NOMO-1 treated with DMSO at 0.1 percent for 48 hours (cell line): ENCODE data around the gene TMEM132D.
"Not testable (repeated sequence)": the region's sequence is repeated elsewhere in the genome, so short reads cannot be mapped to it uniquely, and the experiment has no call there.

Source experiments
- DNase-seq: peaks from one replicate; lab custom pipeline; 2025; ENCODE audit not compliant: unreplicated experiment; lab: John Stamatoyannopoulos, UW

TMEM132D gene

GRCh38 chr12:129903956-129904829, at the start of gene TMEM132D:
TSS of gene TMEM132D (minus strand) at chr12:129904025.
- DNase-seq = no peak

GRCh38 chr12:129949651-129950050, 45.8 kb upstream of the TMEM132D start:
- DNase-seq = no peak

DNA sequence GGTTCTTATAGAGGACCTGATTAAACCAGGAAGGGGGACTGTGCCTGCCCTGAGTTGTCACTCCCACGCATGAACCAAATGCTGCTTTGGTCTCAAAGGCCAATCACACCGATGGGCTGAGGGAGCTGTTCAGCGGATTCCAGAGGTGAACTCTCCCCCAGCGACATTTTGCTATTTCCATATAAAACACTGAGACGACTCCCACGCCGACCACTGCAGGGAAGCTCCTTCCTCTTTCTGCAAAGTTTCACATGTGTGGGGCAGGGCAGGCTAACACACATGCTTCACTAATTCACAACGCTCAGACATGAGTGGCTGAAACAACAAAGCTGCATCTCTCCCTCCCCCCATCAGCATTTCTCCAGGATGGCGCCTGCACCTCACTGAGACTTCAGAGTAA, 37.8 kb upstream of the TMEM132D start:
- DNase-seq = no peak

DNA sequence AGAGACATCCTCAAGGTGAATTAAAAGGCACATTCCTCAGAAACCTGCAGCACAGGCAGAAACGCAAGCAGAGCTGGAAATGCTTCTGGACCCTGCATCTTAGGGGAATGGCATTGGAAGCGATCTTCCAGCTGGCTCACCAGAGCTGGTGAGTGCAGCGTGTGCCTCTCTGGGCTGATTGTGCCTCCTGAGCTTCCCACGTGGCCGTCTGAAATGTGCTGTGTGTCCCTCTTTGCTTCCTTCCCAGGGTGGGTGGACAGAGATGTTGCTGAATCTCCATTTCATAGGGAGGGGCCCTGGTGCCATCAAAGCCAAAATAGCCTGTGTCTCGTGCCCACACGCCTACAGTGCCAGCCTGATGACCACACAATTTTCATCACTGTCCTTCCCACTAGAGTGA, 34.3 kb upstream of the TMEM132D start:
- DNase-seq = no peak

GRCh38 chr12:129937426-129937825, 33.6 kb upstream of the TMEM132D start:
- DNase-seq = no peak

DNA sequence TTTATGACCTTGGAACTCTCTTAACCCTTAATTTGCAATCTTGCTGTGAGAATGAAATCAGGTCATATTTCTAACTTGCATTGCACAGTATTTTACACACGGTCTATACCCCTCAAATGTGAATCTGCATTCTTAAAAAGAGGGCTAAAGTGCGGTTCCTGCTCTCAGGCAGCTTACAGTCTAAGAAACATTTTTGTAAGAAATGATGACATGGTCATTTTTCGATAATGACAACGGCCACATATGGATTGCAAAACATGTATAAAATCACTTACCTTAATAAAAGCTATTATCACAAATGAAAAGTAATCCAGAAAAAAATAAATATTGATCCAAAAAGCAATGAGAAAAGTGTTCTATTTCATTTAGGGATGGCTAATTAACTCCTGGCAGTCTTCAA, 24.8 kb upstream of the TMEM132D start:
- no peak for DNase-seq

DNA sequence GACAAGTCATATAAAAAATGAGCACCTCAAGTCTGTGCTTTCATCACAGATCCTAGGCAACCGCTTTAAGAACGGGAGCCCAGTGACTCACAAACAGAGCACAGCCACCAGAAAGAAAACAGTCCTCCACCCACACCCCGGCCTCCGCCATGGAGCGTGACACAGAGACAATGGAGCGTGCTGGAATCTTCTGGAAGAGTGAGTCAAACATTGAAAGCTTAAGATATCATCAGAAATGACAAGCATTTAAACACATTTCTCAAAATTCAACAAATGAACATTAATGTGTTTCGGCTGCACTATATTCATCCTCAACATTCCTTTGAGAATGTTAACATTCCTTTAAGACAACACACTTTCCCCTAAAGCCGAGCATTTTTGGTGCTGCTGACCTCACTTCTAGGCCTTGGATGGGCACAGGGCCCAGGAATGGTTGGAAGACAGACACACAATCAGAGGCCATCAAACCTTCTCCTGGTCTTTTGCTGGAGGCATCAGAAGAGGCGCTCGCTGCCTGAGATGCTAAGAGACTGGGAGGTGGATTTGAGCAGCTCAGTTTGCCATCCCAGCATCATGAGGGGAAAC, 23.6 kb upstream of the TMEM132D start:
- no peak for DNase-seq

- DNase-seq = peak; percentile 33
Observed at GRCh38 chr12:129911428-129912049, 7.7 kb upstream of the TMEM132D start.

- no peak for DNase-seq
Observed at GRCh38 chr12:129909051-129910020, 5.5 kb upstream of the TMEM132D start.

- no peak for DNase-seq
Observed at GRCh38 chr12:129903092-129903945, 506 bp downstream of the TMEM132D start.

DNA sequence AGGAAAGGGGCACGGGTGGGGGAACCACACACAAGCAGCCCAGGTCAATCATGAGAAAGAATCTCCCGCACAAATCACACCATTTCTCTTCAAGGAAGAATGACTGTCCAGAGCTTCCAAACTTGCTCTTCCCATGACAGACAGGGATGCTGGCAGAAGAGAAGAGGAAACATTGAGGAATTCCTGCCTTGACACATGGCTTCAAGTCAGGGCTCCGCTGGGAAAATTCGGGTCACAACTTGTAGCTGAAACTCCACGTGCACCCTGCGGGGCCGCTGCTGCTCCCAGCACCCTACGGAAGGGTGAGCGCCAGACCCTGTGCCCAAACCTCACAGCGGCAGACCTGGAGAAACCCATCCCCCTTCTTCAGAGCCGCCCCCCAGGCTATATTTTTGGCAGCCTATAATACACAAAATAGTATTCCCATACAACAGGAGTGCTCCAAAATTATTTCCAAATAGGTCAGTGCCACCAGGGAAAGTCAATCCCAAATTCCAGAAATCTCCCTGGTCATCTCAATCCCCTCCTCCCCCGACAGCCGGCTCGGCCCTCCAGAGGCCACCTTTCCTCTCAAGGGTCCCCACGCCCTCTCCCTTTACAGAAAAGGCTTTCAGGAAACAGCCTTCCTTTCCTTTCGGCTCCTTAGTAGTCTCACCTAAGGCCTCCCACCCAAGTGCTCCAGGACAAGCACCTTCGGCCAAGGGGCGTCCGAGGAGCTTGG, 1.3 kb downstream of the TMEM132D start:
- no peak for DNase-seq

- no peak for DNase-seq
Observed at GRCh38 chr12:129901254-129901653, 2.6 kb downstream of the TMEM132D start.

- no peak for DNase-seq
Observed at GRCh38 chr12:129900306-129900705, 3.5 kb downstream of the TMEM132D start.

DNA sequence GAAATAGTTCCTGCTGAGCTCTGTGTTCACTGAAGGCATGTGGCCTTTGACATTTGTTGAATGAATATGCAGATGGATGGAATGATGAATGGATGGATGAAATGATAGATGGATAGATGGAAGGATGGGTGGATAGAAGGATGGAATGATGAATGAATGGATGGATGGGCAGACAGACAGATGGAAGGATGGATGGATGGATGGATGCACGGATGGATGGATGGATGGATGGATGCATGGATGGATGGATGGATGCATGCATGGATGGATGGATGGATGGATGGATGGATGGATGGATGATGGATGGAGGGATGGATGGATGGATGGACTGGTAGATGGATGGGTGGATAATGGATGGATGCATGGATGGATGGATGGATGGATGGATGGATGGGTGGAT, 4.8 kb downstream of the TMEM132D start:
- not testable (repeated sequence) for DNase-seq

GRCh38 chr12:129893691-129894090, 10.1 kb downstream of the TMEM132D start:
- DNase-seq = no peak

DNA sequence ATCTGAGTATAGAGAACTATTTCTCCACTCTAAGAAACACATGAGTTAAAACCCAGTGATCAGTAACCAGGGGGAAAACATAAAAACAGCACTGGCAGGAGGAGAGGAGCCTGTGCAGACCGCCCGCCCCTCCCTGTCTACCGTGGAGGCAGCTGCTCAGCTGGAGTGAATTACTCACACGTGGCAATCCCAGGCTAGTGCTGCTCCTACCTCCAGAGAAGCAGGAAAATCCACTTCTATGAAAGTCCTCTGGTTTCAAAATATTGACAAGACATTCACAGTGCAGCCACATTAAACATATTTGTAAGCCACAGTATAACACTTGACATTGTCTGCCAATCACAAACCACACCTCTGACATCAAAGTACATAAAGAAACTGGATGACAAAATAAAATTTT, 16.7 kb downstream of the TMEM132D start:
- no peak for DNase-seq

DNA sequence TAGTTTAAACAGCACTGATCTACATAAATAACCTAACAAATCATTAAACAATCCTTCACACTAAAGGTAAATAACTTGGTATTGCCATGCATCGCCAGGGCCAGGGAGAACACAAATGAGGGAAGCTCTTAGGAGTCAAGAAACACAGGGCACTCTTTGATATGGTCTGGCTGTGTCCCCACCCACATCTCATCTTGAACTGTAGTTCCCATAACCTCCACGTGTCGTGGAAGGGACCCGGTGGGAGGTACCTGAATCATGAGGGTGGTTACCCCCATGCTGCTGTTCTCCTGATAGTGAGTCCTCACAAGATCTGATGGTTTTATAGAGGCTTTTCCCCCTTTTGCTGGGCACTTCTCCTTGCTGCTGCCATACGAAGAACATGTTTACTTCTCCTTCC, 17.3 kb downstream of the TMEM132D start:
- no peak for DNase-seq

DNA sequence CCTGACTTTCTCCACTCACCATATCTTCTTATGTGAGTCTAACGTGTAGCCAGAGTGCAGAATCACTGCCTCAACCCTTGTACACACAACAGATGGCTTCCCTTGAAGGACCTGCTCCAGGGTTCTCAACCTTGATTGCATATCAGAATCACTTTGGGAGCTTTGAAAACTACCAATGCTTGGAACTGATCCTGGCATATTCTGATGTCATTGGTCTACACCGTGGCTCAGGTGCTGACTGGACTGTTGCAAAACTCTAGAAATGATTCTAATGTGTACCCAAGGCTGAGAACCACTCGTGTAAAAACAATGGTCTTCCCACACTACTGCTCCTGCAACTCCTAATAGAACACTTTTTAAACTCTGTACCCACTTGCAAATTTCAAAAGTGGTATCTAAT, 18.5 kb downstream of the TMEM132D start:
- no peak for DNase-seq

DNA sequence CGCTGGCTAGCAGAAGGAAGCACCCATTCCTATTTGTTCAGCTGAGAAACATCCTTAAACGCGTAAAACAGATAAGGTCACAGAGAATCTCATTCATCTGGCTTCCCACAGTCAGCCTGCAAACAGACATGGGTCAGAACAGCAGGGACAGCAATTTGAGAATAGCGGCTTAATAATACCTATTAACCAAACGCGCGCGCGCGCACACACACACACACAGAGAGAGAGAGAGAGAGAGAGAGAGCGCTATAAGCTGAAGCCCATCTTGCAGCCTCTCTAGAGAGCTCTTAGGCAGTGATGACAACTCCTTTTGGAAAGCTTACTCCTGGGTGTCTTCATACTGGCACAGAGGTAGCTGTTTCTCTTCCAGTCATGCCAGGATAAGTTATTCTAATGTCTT, 26.4 kb downstream of the TMEM132D start:
- no peak for DNase-seq
